Measurements from ENCODE around the gene LDB3.

GRCh38 chr10:86693275-86693674 is 25.0 kb downstream of the LDB3 start:
- TF ChIP-seq CTCF (conservative IDR thresholded peaks at IDR 0.05 in 1 of 2, IDR thresholded peaks at IDR 0.05 in 1 of 2; ENCODE audit: extremely low read depth in 1 of 2, insufficient read depth in 1 of 2, low read depth in 1 of 2, low read length in 2 of 2): no peak
- no peak for TF ChIP-seq EZH2 (IDR thresholded peaks at IDR 0.05; ENCODE audit: borderline replicate concordance, low read length)
